GM10266 (cell line): ENCODE results near the gene DGKZ.
A peak's percentile ranks its signal among the peaks of the same experiment; 100 is the strongest.

Source experiments
- DNase-seq: peaks from one replicate; pipeline ENCODE4 v3.0.0; 2012; ENCODE audit errors: extremely low spot score
- CTCF ChIP-seq: IDR thresholded peaks from 2 replicates; pipeline ENCODE4 v1.5.1; 2012; ENCODE audit warnings: mild to moderate bottlenecking, low read depth; ENCODE audit not compliant: control insufficient read depth, insufficient read depth; ENCODE audit errors: missing control alignments

DGKZ gene

DNA sequence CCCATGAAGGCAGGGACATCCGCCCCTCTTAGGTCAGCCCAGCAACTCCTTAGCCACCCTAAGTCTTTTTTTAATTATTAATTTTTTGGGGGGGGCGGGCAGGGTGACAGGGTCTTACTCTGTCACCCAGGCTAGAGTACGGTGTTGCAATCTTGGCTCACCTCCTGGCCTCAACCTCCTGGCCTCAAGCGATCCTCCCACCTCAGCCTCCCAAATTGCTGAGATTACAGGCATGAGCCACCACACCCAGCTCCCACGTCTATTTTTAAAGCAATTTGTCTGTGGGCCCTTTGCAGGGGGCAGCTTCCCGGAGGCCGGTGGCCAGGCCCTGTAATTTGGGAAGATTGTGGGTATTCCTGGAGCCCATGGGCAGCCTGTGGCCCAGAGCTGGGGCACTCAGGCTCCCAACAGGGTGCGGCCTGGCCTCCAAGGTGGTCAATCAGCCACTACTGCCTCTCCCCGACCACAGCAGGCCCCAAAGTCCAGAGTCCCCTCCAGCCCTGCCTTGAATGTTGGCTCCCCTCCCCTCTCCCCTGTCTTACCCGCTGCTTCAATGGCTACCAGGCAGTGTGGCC lies 42.6 kb upstream of the DGKZ start:
- no peak for TF ChIP-seq CTCF
- no peak for DNase-seq

DNA sequence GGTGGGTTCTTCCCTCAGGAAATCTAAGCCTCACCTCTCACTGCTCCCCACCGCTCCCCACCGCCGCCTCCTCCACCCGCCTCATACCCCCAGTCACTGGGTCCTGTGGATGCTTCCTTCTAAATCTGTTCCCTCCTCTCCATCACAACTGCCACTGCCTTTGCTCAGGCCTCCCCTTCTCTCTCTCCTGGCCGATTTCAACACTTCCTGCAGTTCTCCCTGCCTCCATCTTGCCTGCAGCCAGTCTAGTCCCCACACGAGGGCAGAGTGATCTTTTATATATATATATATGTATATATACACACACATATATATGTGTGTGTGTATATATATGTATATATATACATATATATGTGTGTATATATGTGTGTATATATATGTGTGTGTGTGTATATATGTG lies 42.0 kb upstream of the DGKZ start:
- no peak for DNase-seq
- no peak for TF ChIP-seq CTCF

GRCh38 chr11:46306296-46306853 lies 40.9 kb upstream of the DGKZ start:
- no peak for DNase-seq
- no peak for TF ChIP-seq CTCF

DNA sequence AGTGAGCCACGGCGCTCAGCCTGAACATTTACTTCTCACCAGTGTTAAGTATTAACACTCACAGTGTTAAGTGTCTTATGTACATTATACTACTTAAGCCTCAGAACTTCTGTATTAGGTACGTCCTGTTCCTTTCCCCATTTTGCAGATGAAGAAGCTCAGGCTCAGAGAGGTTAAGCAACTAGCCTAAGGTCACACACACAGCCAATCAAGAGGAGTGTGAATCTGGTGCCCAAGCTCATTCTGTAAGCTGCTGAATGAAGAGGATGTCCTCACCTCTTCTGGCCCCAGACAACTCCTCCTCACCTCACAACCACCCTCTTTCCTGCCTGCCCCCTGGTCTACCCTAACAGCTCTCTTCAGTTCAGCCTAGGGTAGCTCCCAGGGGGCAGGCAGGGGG lies 39.9 kb upstream of the DGKZ start:
- TF ChIP-seq CTCF: no peak
- DNase-seq: no peak

- no peak for TF ChIP-seq CTCF
- DNase-seq: no peak
Observed at GRCh38 chr11:46307785-46308341, 39.4 kb upstream of the DGKZ start.

DNA sequence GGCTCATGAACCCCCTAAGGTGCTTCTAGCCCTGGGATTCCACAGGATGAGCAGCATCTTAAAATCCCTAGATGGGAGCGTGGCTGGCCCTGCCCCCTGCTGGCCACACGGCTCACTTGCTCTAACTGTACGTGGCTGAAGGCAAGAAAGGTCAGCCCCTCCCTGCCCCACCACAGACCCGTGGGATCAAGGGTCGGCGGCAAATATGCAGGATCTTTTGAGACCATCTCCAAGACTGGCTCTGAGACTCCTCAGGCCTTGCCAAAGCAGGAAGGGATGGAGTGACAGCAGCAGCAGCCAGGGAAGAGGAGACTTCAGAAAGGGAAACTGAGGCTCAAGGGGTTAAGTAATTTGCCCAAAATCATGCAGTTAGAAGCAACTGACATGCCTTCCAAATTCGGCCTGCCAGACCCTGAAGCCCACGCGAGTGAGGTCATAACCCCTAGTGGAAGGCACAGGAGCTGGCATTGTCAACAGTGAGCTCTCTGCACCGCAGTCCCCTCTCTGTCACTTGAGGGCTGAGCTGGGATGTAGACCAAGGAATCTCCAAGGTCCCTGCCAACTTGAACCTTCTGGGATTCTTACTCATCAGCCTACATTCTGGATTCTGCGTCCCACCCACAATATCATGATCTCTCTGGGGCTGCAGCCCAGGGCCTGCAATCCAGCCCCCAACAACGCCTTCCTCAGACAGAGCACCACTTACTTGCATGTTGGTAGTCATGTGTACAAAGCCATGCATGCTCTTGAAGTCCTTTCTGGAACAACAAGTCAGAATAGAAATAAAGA lies 38.4 kb upstream of the DGKZ start:
- peak; percentile 86 for DNase-seq
- TF ChIP-seq CTCF: peak; percentile 93
